Ovary (tissue), 9 donors: Measurements from ENCODE around the gene NEMP2. TPM values are rescaled to one million over a fixed set of nuclear protein-coding genes. Genes with fewer than 3 reads are reported as not detected.

ENCODE experiments used
- DNase-seq, 5 donors: peaks; one replicate each; pipeline ENCODE4 v3.0.0-alpha.2; 2019 to 2020
- H3K27ac ChIP-seq, 2 donors: fragments of 200-600 bp; one replicate each; pipeline versions ENCODE4 v1.5.1 to v1.8.0; 2019 to 2022
- H3K27me3 ChIP-seq: fragments of 200-600 bp; one replicate; pipeline ENCODE4 v1.8.0; 2022
- H3K36me3 ChIP-seq: fragments of 200-600 bp; sonication (generic); one replicate; pipeline ENCODE4 v1.5.1; 2019
- H3K4me1 ChIP-seq: one replicate; pipeline ENCODE4 v1.8.1; 2013; ENCODE audit warnings: mild to moderate bottlenecking, moderate library complexity; ENCODE audit not compliant: insufficient read depth
- H3K4me3 ChIP-seq: fragments of 200-600 bp; sonication (generic); one replicate; pipeline ENCODE4 v1.5.1; 2017
- H3K9me3 ChIP-seq, 2 donors: fragments of 200-600 bp in 1 of 2; sonication (generic) in 1 of 2; one replicate each; pipeline versions ENCODE4 v1.5.1 to v1.8.1; 2013 to 2019; ENCODE audit warnings: mild to moderate bottlenecking in 1 of 2, moderate library complexity in 1 of 2
- EP300 ChIP-seq: sonication (generic); formaldehyde crosslinking; IDR thresholded peaks from one replicate; pipeline ENCODE4 v1.6.1; 2017; ENCODE audit warnings: antibody characterized with exemption
- POLR2A ChIP-seq: fragments of 450-650 bp; IDR thresholded peaks from one replicate; pipeline ENCODE4 v1.6.1; 2017; ENCODE audit warnings: antibody characterized with exemption, mild to moderate bottlenecking, moderate library complexity
- WGBS, 3 donors: extraction: QIAGEN DNeasy Blood & Tissue Kit in 1 of 3; methylation state at CpG; one replicate each; pipeline versions ENCODE4 v1.1.5 to v1.1.7; 2013 to 2017; 5-methylcytosine and 5-hydroxymethylcytosine counted together
- intact Hi-C, 4 donors: fragments of 100-400 bp; cut with DNase I; formaldehyde crosslinking; loops; one replicate each; pipeline versions ENCODE4 v1.11.0 to v1.15.1; 2022 to 2023
- polyA plus RNA-seq, 2 donors: library from polyadenylated mRNA; stranded (reverse); fragments of 200-250 nt in 1 of 2; fragments of 350-450 nt in 1 of 2; fragmentation: Illumina TruSeq in 1 of 2; extraction: RNeasy Lipid Tissue Mini Kit (QIAGEN cat#74804) in 1 of 2; gene quantifications; one replicate each; pipeline ENCODE4 v1.2.3, GENCODE V29; 2013 to 2014
- total RNA-seq, 7 donors: library from RNA; depleted of rRNA in 2 of 7; stranded (reverse); fragments of >200 nt in 2 of 7; fragmentation: NEBNext Ultra II Directional in 3 of 7; extraction: Animal tissue kit (Norgen Biotek cat#: 25700) in 3 of 7; gene quantifications; one replicate each; pipeline versions ENCODE4 v1.1.0 to v1.2.4, GENCODE V29; 2016 to 2023
- TF ChIP-seq, protein P1 (sequence below), 3 donors: fragments of 450-650 bp in 2 of 3; fragments of 200-600 bp in 1 of 3; IDR thresholded peaks; one replicate each; pipeline versions ENCODE4 v1.5.1 to v1.8.0; 2016 to 2022; ENCODE audit warnings: antibody characterized with exemption in 3 of 3, mild to moderate bottlenecking in 1 of 3
- donor health status: DM: no; HTN: no; CAD: no; lungs with moderate emphysema.
- donor health status: DM: no; HTN: no; CAD: no.
- donor health status: Bipolar disorder and iron deficiency.
- donor health status: DM: yes; HTN: yes; CAD: no.
- donor health status: DM: no; HTN: no; CAD: no.
- donor health status: DM: yes; HTN: yes; CAD: no.

NEMP2 gene
- total and polyA plus RNA-seq, 9 donors, result 1.4 to 6.4 (median 4.5) TPM

DNA sequence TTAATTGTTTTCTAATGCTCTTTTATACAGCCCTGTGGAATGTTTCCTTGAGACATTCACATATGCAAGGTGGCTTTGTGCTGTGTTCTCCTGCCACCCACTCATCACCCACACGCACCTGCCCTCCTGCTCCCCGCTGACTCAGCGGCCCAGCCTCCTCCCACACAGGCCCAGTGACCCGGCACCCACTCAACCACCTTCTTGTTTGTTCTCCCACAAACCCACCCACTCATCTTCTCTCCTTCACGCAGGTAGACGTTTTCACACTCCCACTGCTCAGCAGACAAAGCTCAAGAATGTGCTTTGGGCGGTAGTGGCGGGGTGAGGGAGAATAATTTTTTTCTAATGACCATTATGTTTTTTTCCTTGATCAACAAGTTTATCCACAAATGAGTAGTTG lies 28.6 kb upstream of the NEMP2 start:
- Histone ChIP-seq H3K4me1 (no peaks in the 10 kb centered on the region), H3K27ac (no peak overlapping the region), H3K9me3 (no peaks in the 10 kb centered on the region), H3K27me3 (no peaks in the 10 kb centered on the region), H3K36me3 (no peaks in the 10 kb centered on the region), H3K4me3 (no peak overlapping the region)
- 67 to 81% (median 74%) methylated on average over 8 of the region's 8 CpGs for WGBS, 3 donors
- TF ChIP-seq EP300 (no peak), POLR2A (no peak)
- TF ChIP-seq, protein P1, sequence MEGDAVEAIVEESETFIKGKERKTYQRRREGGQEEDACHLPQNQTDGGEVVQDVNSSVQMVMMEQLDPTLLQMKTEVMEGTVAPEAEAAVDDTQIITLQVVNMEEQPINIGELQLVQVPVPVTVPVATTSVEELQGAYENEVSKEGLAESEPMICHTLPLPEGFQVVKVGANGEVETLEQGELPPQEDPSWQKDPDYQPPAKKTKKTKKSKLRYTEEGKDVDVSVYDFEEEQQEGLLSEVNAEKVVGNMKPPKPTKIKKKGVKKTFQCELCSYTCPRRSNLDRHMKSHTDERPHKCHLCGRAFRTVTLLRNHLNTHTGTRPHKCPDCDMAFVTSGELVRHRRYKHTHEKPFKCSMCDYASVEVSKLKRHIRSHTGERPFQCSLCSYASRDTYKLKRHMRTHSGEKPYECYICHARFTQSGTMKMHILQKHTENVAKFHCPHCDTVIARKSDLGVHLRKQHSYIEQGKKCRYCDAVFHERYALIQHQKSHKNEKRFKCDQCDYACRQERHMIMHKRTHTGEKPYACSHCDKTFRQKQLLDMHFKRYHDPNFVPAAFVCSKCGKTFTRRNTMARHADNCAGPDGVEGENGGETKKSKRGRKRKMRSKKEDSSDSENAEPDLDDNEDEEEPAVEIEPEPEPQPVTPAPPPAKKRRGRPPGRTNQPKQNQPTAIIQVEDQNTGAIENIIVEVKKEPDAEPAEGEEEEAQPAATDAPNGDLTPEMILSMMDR (IDR thresholded peaks at IDR 0.05), result no peak
- intact Hi-C loops, result no loop called here
- no peak for DNase-seq

DNA sequence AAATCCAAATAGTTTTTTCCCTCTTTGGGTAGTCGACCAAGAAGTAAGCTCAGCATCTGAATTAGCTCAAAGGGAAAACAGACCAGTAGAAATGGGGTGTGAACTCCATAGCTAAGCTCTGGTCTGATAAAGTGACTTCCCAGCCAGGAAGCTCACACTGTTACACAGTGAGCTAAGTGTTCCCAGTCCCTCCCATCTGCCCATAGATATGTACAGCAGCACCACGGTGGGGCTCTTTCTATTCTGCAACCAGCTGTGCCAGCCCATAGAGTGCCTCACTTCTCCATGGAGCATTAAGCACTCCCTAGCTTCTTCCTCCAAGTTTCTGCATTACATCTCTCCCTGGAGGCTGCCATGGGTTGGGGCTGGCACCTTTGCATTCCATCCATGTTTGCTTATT lies 27.6 kb upstream of the NEMP2 start:
- no peak for DNase-seq
- 30 to 33% (median 33%) methylated on average over 2 of the region's 2 CpGs for WGBS, 3 donors
- Histone ChIP-seq H3K9me3 (no peaks in the 10 kb centered on the region), H3K27ac (no peak overlapping the region), H3K27me3 (no peaks in the 10 kb centered on the region), H3K36me3 (no peaks in the 10 kb centered on the region), H3K4me3 (no peak overlapping the region), H3K4me1 (no peaks in the 10 kb centered on the region)
- TF ChIP-seq EP300 (no peak), POLR2A (no peak)
- TF ChIP-seq, protein P1 (IDR thresholded peaks at IDR 0.05), result no peak
- intact Hi-C loops, result no loop called here

DNA sequence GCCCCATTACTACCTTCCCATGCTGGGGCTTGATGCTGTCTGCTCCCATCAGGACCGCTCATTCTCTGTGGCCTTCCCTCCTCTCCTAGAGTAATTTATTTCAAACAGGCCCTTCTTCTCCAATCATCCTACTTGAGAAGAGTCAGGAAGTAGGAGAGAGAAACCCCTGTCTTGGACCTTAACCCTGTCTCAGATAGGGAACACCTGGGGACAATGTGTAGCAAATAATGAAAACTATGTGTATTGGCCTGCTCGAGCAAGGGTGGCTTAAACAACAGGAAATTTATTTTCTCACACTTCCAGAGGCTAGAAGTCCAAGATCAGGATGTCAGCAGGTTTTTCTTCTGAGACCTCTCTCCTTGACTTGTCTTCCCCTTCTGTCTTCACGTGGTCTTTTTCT lies 26.6 kb upstream of the NEMP2 start:
- 89% methylated on average over 3 of the region's 3 CpGs for WGBS, 3 donors
- intact Hi-C loops, result no loop called here
- no peaks in the 10 kb centered on the region for H3K27me3 ChIP-seq
- H3K4me1 ChIP-seq, result no peaks in the 10 kb centered on the region
- no peak for DNase-seq
- H3K9me3 ChIP-seq, result no peaks in the 10 kb centered on the region
- H3K4me3 ChIP-seq, result no peak overlapping the region
- TF ChIP-seq POLR2A, result no peak
- H3K36me3 ChIP-seq, result no peaks in the 10 kb centered on the region
- H3K27ac ChIP-seq, result no peak overlapping the region

DNA sequence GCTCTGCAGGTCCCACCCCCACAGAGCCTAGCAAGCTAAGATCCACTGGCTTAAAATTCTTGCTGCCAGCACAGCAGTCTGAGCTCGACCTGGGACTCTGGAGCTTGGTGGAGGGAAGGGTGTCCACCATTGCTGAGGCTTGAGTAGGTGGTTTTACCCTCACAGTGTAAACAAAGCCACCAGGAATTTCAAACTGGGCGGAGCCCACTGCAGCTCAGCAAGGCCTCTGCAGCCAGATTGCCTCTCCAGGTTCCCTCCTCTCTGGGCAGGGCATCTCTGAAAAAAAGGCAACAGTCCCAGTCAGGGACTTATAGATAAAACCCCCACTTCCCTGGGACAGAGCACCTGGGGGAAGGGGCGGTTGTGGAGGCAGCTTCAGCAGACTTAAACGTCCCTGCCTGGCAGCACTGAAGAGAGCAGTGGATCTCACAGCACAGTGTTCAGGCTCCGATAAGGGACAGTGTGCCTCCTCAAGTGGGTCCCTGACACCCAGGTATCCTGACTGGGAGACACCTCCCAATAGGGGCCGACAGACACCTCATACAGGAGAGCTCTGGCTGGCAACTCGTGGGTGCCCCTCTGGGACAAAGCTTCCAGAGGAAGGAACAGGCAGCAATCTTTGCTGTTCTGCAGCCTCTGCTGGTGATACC lies 20.0 kb upstream of the NEMP2 start:
- TF ChIP-seq POLR2A (no peak), EP300 (no peak)
- TF ChIP-seq, protein P1 (IDR thresholded peaks at IDR 0.05), result no peak
- WGBS, 3 donors, result 84 to 89% (median 88%) methylated on average over 7 of the region's 7 CpGs
- Histone ChIP-seq H3K4me1 (no peaks in the 10 kb centered on the region), H3K36me3 (no peaks in the 10 kb centered on the region), H3K27ac (no peak overlapping the region), H3K9me3 (no peaks in the 10 kb centered on the region), H3K27me3 (no peaks in the 10 kb centered on the region), H3K4me3 (no peak overlapping the region)
- no peak for DNase-seq
- intact Hi-C loops, result no loop called here

DNA sequence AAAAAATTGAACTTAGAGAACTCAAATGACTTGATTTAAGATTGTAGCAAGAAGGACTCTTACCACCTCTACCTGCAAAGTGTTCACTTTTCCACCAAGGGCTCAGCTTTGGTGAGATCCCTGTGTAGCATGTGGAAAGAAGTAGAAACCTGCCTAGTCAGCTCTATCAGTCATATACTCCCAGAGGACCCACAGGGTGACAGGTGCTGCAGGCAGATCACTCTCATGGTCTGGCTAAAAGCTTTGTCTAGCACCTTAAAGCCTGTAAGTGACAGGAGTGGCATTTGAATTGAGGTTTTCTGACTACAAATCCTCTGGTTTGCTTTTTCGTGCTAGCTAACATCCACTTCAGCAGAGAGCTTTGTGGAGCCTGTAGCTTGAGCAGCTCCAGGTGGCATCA lies 18.7 kb upstream of the NEMP2 start:
- no peak overlapping the region for H3K27ac ChIP-seq
- no peaks in the 10 kb centered on the region for H3K27me3 ChIP-seq
- intact Hi-C loops, result no loop called here
- no peaks in the 10 kb centered on the region for H3K4me1 ChIP-seq
- H3K4me3 ChIP-seq, result no peak overlapping the region
- 94 to 100% (median 98%) methylated on average over 1 of the region's 1 CpG for WGBS, 3 donors
- no peak for DNase-seq
- no peaks in the 10 kb centered on the region for H3K36me3 ChIP-seq
- TF ChIP-seq EP300, result no peak
- no peak for TF ChIP-seq POLR2A
- no peaks in the 10 kb centered on the region for H3K9me3 ChIP-seq
